ENCODE measurements around the gene UBASH3B. TPM values are rescaled to one million over a fixed set of nuclear protein-coding genes. Genes with fewer than 3 reads are reported as not detected.

The UBASH3B gene
- total and polyA plus RNA-seq, 2 of the 13 experiments (the other 11 are each of a cell fraction or from before 2014, with no cell fraction given): 4.4 to 7.6 TPM

- 82% methylated on average over 16 of the region's 16 CpGs for WGBS (ENCODE audit: low lambda C conversion rate)
- POLR2A ChIA-PET: no interaction called here
- no peak overlapping the region for H3K9ac ChIP-seq (ENCODE audit: insufficient read depth, low read depth, low read length)
- no peaks in the 10 kb centered on the region for H3K9me3 ChIP-seq (ENCODE audit: low read length)
- TF ChIP-seq ZNF44 (CRISPR knock-in tag; IDR thresholded peaks at IDR 0.05): no peak
- TF ChIP-seq ZSCAN22 (CRISPR knock-in tag; IDR thresholded peaks at IDR 0.05): no peak
- TF ChIP-seq ASH2L (IDR thresholded peaks at IDR 0.05; ENCODE audit: insufficient read length, low read depth, low read length): no peak
- TF ChIP-seq RAD21 (CRISPR knock-in tag; IDR thresholded peaks at IDR 0.05): peak; percentile 76
- TF ChIP-seq STAT6 (CRISPR knock-in tag; IDR thresholded peaks at IDR 0.05; ENCODE audit: borderline replicate concordance): no peak
- peak; percentile 31 for TF ChIP-seq XRCC5 (optimal IDR thresholded peaks at IDR 0.05; ENCODE audit: low read length)
- TF ChIP-seq SMC3 (IDR thresholded peaks at IDR 0.05; ENCODE audit: low read length): peak; percentile 89
- TF ChIP-seq STAG1 (CRISPR knock-in tag; IDR thresholded peaks at IDR 0.05): peak; percentile 74
- TF ChIP-seq ZFX (CRISPR knock-in tag; IDR thresholded peaks at IDR 0.05; ENCODE audit: low read depth): no peak
- TF ChIP-seq NCOA2 (CRISPR knock-in tag; IDR thresholded peaks at IDR 0.05): no peak
- no peak for TF ChIP-seq SALL2 (CRISPR knock-in tag; IDR thresholded peaks at IDR 0.05)
- no peak for TF ChIP-seq ZNF703 (CRISPR knock-in tag; IDR thresholded peaks at IDR 0.05; ENCODE audit: borderline replicate concordance)
- no peak for TF ChIP-seq ZBTB7A (CRISPR knock-in tag; IDR thresholded peaks at IDR 0.05)
- TF ChIP-seq KLF13 (CRISPR knock-in tag; IDR thresholded peaks at IDR 0.05): no peak
- TF ChIP-seq CTCF (CRISPR knock-in tag; IDR thresholded peaks at IDR 0.05): peak; percentile 65
- intact Hi-C loops (cut with micrococcal nuclease; ENCODE audit: unreplicated experiment): loop anchor here (1.0 to 2.0 kb wide), 3 partner anchors 26 to 125 kb away; no protein-coding TSS in a partner anchor
- in situ Hi-C loops (cut with HindIII; ENCODE audit: extremely low pct_ligation_motif_present, low pct_unique_long_range_greater_than_20kb): no loop called here
- DNase-seq (ENCODE audit: low spot score) (peak; percentile 24), ATAC-seq (peak; percentile 93), FAIRE-seq (peak; percentile 28)
- H3K4me2 ChIP-seq (ENCODE audit: low read depth, low read length): no peak overlapping the region
- no peak overlapping the region for H3K27ac ChIP-seq (ENCODE audit: extremely low read length, insufficient read depth, low read length)
- no TSS peak for BruUV-seq (replicated peaks)
- H2AFZ ChIP-seq (ENCODE audit: low read length): no peak overlapping the region
- H3K79me2 ChIP-seq (ENCODE audit: insufficient read depth, low read length): no peaks in the 10 kb centered on the region
- CTCF ChIA-PET (ENCODE audit: low intra/inter-chr PET ratio, low total read pairs): interaction anchor here (0.7 to 2.6 kb wide), 3 partner anchors 100 to 126 kb away, joined by 3 to 25 read pairs (median 9); no protein-coding TSS in a partner anchor
- H3K4me3 ChIP-seq (replicated peaks in 1 of 3; ENCODE audit: insufficient read depth in 1 of 3, low read depth in 2 of 3, low read length in 3 of 3): no peak overlapping the region
- no peaks in the 10 kb centered on the region for H3K36me3 ChIP-seq (replicated peaks in 1 of 2; ENCODE audit: control insufficient read depth in 1 of 2, insufficient read depth in 2 of 2, low read length in 2 of 2)
- H3K4me1 ChIP-seq (ENCODE audit: insufficient read depth, low read length): no peaks in the 10 kb centered on the region
- H3K27me3 ChIP-seq (ENCODE audit: control insufficient read depth in 1 of 2, insufficient read depth in 2 of 2, low read length in 2 of 2): no peaks in the 10 kb centered on the region
- H4K20me1 ChIP-seq (ENCODE audit: insufficient read depth, low read length): no peaks in the 10 kb centered on the region
Observed at GRCh38 chr11:122754553-122755322, 99.2 kb downstream of the UBASH3B start.

Measured in HepG2 (cell line).